ENCODE measurements around the gene TRMO.

TRMO gene

GRCh38 chr9:97910357-97910756 lies 11.9 kb downstream of the TRMO start:
- H3K9ac ChIP-seq (ENCODE audit: low read length), result no peak overlapping the region
- H3K79me2 ChIP-seq (ENCODE audit: low read length), result peaks cover 18% of the 10 kb centered on the region
- H4K20me1 ChIP-seq (ENCODE audit: insufficient read depth, low read length), result no peaks in the 10 kb centered on the region
- H3K4me3 ChIP-seq (ENCODE audit: low read length), result no peak overlapping the region
- peaks cover 4% of the 10 kb centered on the region; the same call in 1 of the 2 replicates for H3K36me3 ChIP-seq (replicated peaks; ENCODE audit: insufficient read depth, low read length)
- H3F3A ChIP-seq (ENCODE audit: insufficient read depth, low read length), result no peaks in the 10 kb centered on the region
- no peaks in the 10 kb centered on the region for H3K27me3 ChIP-seq (replicated peaks; ENCODE audit: insufficient read depth, low read length)
- TF ChIP-seq EZH2phosphoT487 (IDR thresholded peaks at IDR 0.05; ENCODE audit: low read length), result no peak
- TF ChIP-seq CTCF (IDR thresholded peaks at IDR 0.05; ENCODE audit: low read length), result no peak
- TF ChIP-seq EZH2 (optimal IDR thresholded peaks at IDR 0.05; ENCODE audit: low read depth, low read length), result no peak
- no peak overlapping the region for H2AFZ ChIP-seq (ENCODE audit: low read length)
- no peak overlapping the region for H3K27ac ChIP-seq (ENCODE audit: low read length)
- H3K9me3 ChIP-seq (replicated peaks; ENCODE audit: insufficient read depth, low read length), result no peaks in the 10 kb centered on the region
- H3K9me2 ChIP-seq (replicated peaks; ENCODE audit: insufficient read depth, low read length), result no peaks in the 10 kb centered on the region
- H3K4me2 ChIP-seq (ENCODE audit: low read depth, low read length), result no peak overlapping the region
- no peaks in the 10 kb centered on the region for H3K4me1 ChIP-seq (ENCODE audit: low read length)
- no peak for DNase-seq

GRCh38 chr9:97908705-97909104 lies 13.6 kb downstream of the TRMO start:
- TF ChIP-seq CTCF (IDR thresholded peaks at IDR 0.05; ENCODE audit: low read length), result no peak
- TF ChIP-seq EZH2phosphoT487 (IDR thresholded peaks at IDR 0.05; ENCODE audit: low read length), result no peak
- no peak for TF ChIP-seq EZH2 (optimal IDR thresholded peaks at IDR 0.05; ENCODE audit: low read depth, low read length)
- Histone ChIP-seq H3K27me3 (replicated peaks; ENCODE audit: insufficient read depth, low read length) (no peaks in the 10 kb centered on the region), H3K9me2 (replicated peaks; ENCODE audit: insufficient read depth, low read length) (no peaks in the 10 kb centered on the region), H3K4me1 (ENCODE audit: low read length) (no peaks in the 10 kb centered on the region), H3F3A (ENCODE audit: insufficient read depth, low read length) (no peaks in the 10 kb centered on the region), H3K27ac (ENCODE audit: low read length) (no peak overlapping the region), H3K79me2 (ENCODE audit: low read length) (peaks cover 12% of the 10 kb centered on the region), H3K36me3 (replicated peaks; ENCODE audit: insufficient read depth, low read length) (peaks cover 4% of the 10 kb centered on the region; the same call in 1 of the 2 replicates), H3K9ac (ENCODE audit: low read length) (no peak overlapping the region), H3K4me3 (ENCODE audit: low read length) (no peak overlapping the region), H4K20me1 (ENCODE audit: insufficient read depth, low read length) (no peaks in the 10 kb centered on the region), H3K4me2 (ENCODE audit: low read depth, low read length) (no peak overlapping the region), H3K9me3 (replicated peaks; ENCODE audit: insufficient read depth, low read length) (no peaks in the 10 kb centered on the region), H2AFZ (ENCODE audit: low read length) (no peak overlapping the region)
- no peak for DNase-seq

- Histone ChIP-seq H3K9ac (ENCODE audit: low read length) (no peak overlapping the region), H3K4me2 (ENCODE audit: low read depth, low read length) (no peak overlapping the region), H3K4me1 (ENCODE audit: low read length) (no peaks in the 10 kb centered on the region), H3K27me3 (replicated peaks; ENCODE audit: insufficient read depth, low read length) (no peaks in the 10 kb centered on the region), H3K4me3 (ENCODE audit: low read length) (no peak overlapping the region), H3K9me3 (replicated peaks; ENCODE audit: insufficient read depth, low read length) (no peaks in the 10 kb centered on the region), H3K9me2 (replicated peaks; ENCODE audit: insufficient read depth, low read length) (no peaks in the 10 kb centered on the region), H3K79me2 (ENCODE audit: low read length) (peaks cover 12% of the 10 kb centered on the region), H3K36me3 (replicated peaks; ENCODE audit: insufficient read depth, low read length) (peaks cover 2% of the 10 kb centered on the region; the same call in 1 of the 2 replicates), H2AFZ (ENCODE audit: low read length) (no peak overlapping the region), H4K20me1 (ENCODE audit: insufficient read depth, low read length) (no peaks in the 10 kb centered on the region), H3F3A (ENCODE audit: insufficient read depth, low read length) (no peaks in the 10 kb centered on the region), H3K27ac (ENCODE audit: low read length) (no peak overlapping the region)
- TF ChIP-seq CTCF (IDR thresholded peaks at IDR 0.05; ENCODE audit: low read length) (no peak), EZH2phosphoT487 (IDR thresholded peaks at IDR 0.05; ENCODE audit: low read length) (no peak), EZH2 (optimal IDR thresholded peaks at IDR 0.05; ENCODE audit: low read depth, low read length) (no peak)
- DNase-seq, result no peak
Observed at GRCh38 chr9:97907632-97908031, 14.7 kb downstream of the TRMO start.

Data from MM.1S (cell line).